Body of pancreas (tissue), 4 donors: Measurements from ENCODE around the gene KLHL11. TPM values are rescaled to one million over a fixed set of nuclear protein-coding genes. Genes with fewer than 3 reads are reported as not detected.
"Not testable (repeated sequence)": the region's sequence is repeated elsewhere in the genome, so short reads cannot be mapped to it uniquely, and the experiment has no call there.

ENCODE experiments used
- ATAC-seq: fragments of 150-250 bp; one replicate; pipeline ENCODE4 v1.9.1; 2016
- DNase-seq, 4 donors: peaks; one replicate each; pipeline ENCODE4 v3.0.0-alpha.2; 2019
- H3K27ac ChIP-seq, 4 donors: fragments of 200-600 bp; sonication (generic); 1 replicate in 3 of 4; 2 replicates in 1 of 4; pipeline versions ENCODE4 v1.5.1 to v1.6.1; 2016 to 2019; ENCODE audit warnings: mild to moderate bottlenecking in 1 of 4, mixed read lengths in 1 of 4, moderate library complexity in 1 of 4
- H3K27me3 ChIP-seq, 2 donors: fragments of 200-600 bp; sonication (generic); one replicate each; pipeline ENCODE4 v1.6.0; 2016; ENCODE audit warnings: mild to moderate bottlenecking in 1 of 2
- H3K36me3 ChIP-seq, 2 donors: fragments of 200-600 bp; sonication (generic); replicated peaks in 1 of 2; 2 replicates each; pipeline ENCODE4 v1.5.1; 2016; ENCODE audit warnings: low read depth in 2 of 2; ENCODE audit not compliant: insufficient read depth in 1 of 2
- H3K4me1 ChIP-seq: fragments of 200-600 bp; sonication (generic); one replicate; pipeline ENCODE4 v1.6.0; 2016
- H3K4me3 ChIP-seq, 2 donors: fragments of 200-600 bp; sonication (generic); 1 replicate in 1 of 2; 2 replicates in 1 of 2; pipeline ENCODE4 v1.5.1; 2016 to 2019
- H3K9me3 ChIP-seq, 3 donors: fragments of 200-600 bp; sonication (generic); 1 replicate in 2 of 3; 2 replicates in 1 of 3; pipeline ENCODE4 v1.5.1; 2016
- CTCF ChIP-seq, 7 experiments: fragments of 450-650 bp in 4 of 7; fragments of 200-600 bp in 3 of 7; sonication (generic) in 3 of 7; IDR thresholded peaks; one replicate each; pipeline ENCODE4 v1.5.1; 2016 to 2019; ENCODE audit warnings: antibody characterized with exemption in 7 of 7
- POLR2A ChIP-seq, 3 donors: fragments of 450-650 bp; IDR thresholded peaks; one replicate each; pipeline ENCODE4 v1.6.1; 2016; ENCODE audit warnings: antibody characterized with exemption in 3 of 3, mild to moderate bottlenecking in 2 of 3
- WGBS, 2 donors: methylation state at CpG; one replicate each; pipeline ENCODE4 v1.1.5; 2017; 5-methylcytosine and 5-hydroxymethylcytosine counted together
- intact Hi-C: fragments of 100-400 bp; cut with DNase I; formaldehyde crosslinking; loops from one replicate; pipeline ENCODE4 v1.15.1; 2023
- total RNA-seq, 2 donors: library from RNA; depleted of rRNA; stranded (reverse); fragments of >200 nt; gene quantifications; one replicate each; pipeline ENCODE4 v1.1.0, GENCODE V29; 2016

The KLHL11 gene
- total RNA-seq, 2 donors from 2014 or later, result 15.2 to 16.3 TPM

GRCh38 chr17:41848788-41849187 lies 16.4 kb downstream of the KLHL11 start:
- TF ChIP-seq POLR2A (IDR thresholded peaks at IDR 0.05) (no peak), CTCF (IDR thresholded peaks at IDR 0.05) (no peak)
- Histone ChIP-seq H3K27ac (no peak overlapping the region), H3K4me1 (no peaks in the 10 kb centered on the region), H3K36me3 (peaks cover 0 to 2% of the 10 kb centered on the region in 2 donors), H3K9me3 (no peaks in the 10 kb centered on the region), H3K4me3 (no peak overlapping the region), H3K27me3 (no peaks in the 10 kb centered on the region)
- no peak for ATAC-seq
- intact Hi-C loops, result no loop called here
- WGBS, 2 donors, result 88 to 91% methylated on average over 4 of the region's 4 CpGs
- no peak for DNase-seq

DNA sequence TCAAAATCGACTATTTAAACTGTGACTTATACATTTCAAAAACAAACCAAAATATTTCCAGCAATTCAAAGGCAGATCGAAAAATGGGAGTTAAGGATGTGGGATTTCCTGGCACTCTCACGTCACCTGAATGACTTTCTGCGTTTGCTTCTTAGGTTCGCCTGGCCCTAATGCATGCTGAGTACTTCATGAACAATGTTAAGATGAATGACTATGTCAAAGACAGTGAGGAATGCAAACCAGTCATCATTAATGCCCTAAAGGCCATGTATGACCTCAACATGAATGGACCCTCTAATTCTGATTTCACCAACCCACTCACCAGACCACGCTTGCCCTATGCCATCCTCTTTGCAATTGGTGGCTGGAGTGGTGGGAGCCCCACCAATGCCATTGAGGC lies 20.3 kb downstream of the KLHL11 start:
- Histone ChIP-seq H3K4me3 (no peak overlapping the region), H3K27ac (no peak overlapping the region), H3K9me3 (no peaks in the 10 kb centered on the region), H3K27me3 (no peaks in the 10 kb centered on the region), H3K4me1 (no peaks in the 10 kb centered on the region), H3K36me3 (no peaks in the 10 kb centered on the region)
- ATAC-seq (no peak), DNase-seq (no peak)
- intact Hi-C loops, result no loop called here
- 85 to 88% methylated on average over 6 of the region's 6 CpGs for WGBS, 2 donors
- TF ChIP-seq CTCF (IDR thresholded peaks at IDR 0.05) (no peak), POLR2A (IDR thresholded peaks at IDR 0.05) (no peak)

GRCh38 chr17:41840781-41841180 lies 24.4 kb downstream of the KLHL11 start:
- ATAC-seq, H3K4me1 ChIP-seq, H3K9me3 ChIP-seq, H3K4me3 ChIP-seq, H3K27ac ChIP-seq, H3K27me3 ChIP-seq, DNase-seq, intact Hi-C loops, H3K36me3 ChIP-seq: not testable (repeated sequence)
- WGBS, 2 donors, result 83 to 90% methylated on average over 6 of the region's 6 CpGs

GRCh38 chr17:41839448-41839847 lies 25.8 kb downstream of the KLHL11 start:
- H3K36me3 ChIP-seq, intact Hi-C loops, H3K27me3 ChIP-seq, H3K9me3 ChIP-seq, DNase-seq, H3K27ac ChIP-seq, ATAC-seq, H3K4me3 ChIP-seq: not testable (repeated sequence)
- peaks cover 18% of the 10 kb centered on the region for H3K4me1 ChIP-seq
- WGBS, 2 donors, result 94 to 97% methylated on average over 2 of the region's 2 CpGs

GRCh38 chr17:41837761-41838538 lies 27.3 kb downstream of the KLHL11 start, which contains the start of gene KLHL10:
KLHL10 (plus strand) TSS chr17:41837825; CDS start chr17:41837933, 108 bp downstream.
- WGBS, 2 donors, result 94% methylated on average over 15 of the region's 15 CpGs
- Histone ChIP-seq H3K27me3 (no peaks in the 10 kb centered on the region), H3K4me3 (no peak within 1 kb of the TSS), H3K9me3 (no peaks in the 10 kb centered on the region), H3K36me3 (no peaks in the 10 kb centered on the region), H3K27ac (no peak within 1 kb of the TSS), H3K4me1 (peaks cover 18% of the 10 kb centered on the region)
- intact Hi-C loops, result no loop called here
- DNase-seq, result no peak
- TF ChIP-seq CTCF (IDR thresholded peaks at IDR 0.05) (no peak), POLR2A (IDR thresholded peaks at IDR 0.05) (no peak)
- ATAC-seq, result no peak
